RWPE2 (cell line): ENCODE measurements around the gene DAAM1.

Experiments used
- ATAC-seq: fragments of 200-7000 bp; cut with Tn5 transposase; 3 replicates; pipeline ENCODE4 v1.9.1; 2021; ENCODE audit warnings: low read depth
- DNase-seq: peaks from one replicate; pipeline ENCODE4 v3.0.0-alpha.2; 2020; ENCODE audit warnings: low spot score
- H3K27ac ChIP-seq: fragments of 450-650 bp; 2 replicates; pipeline ENCODE4 v1.5.1; 2017; ENCODE audit warnings: mild to moderate bottlenecking; ENCODE audit not compliant: poor library complexity, severe bottlenecking
- H3K27me3 ChIP-seq: fragments of 250-450 bp; sonication (Bioruptor Pico); 2 replicates; pipeline ENCODE4 v1.5.1; 2021; ENCODE audit warnings: mild to moderate bottlenecking, moderate library complexity; ENCODE audit not compliant: insufficient read depth, poor library complexity, severe bottlenecking
- H3K36me3 ChIP-seq: fragments of 250-450 bp; sonication (Bioruptor Pico); 2 replicates; pipeline ENCODE4 v1.5.1; 2020; ENCODE audit warnings: low read depth, mild to moderate bottlenecking, moderate library complexity
- H3K4me1 ChIP-seq: fragments of 250-450 bp; sonication (Bioruptor Pico); 2 replicates; pipeline ENCODE4 v1.5.1; 2021; ENCODE audit warnings: mild to moderate bottlenecking, moderate library complexity; ENCODE audit not compliant: insufficient read depth, poor library complexity, severe bottlenecking
- H3K4me3 ChIP-seq: fragments of 250-450 bp; sonication (Bioruptor Pico); 2 replicates; pipeline ENCODE4 v1.5.1; 2021; ENCODE audit warnings: mild to moderate bottlenecking, moderate library complexity; ENCODE audit not compliant: severe bottlenecking
- H3K9me3 ChIP-seq: fragments of 250-450 bp; sonication (Bioruptor Pico); 2 replicates; pipeline ENCODE4 v1.5.1; 2021; ENCODE audit warnings: mild to moderate bottlenecking, moderate library complexity; ENCODE audit not compliant: severe bottlenecking
- CTCF ChIP-seq: fragments of 450-650 bp; IDR thresholded peaks from one replicate; pipeline ENCODE4 v1.5.1; 2017; ENCODE audit warnings: mild to moderate bottlenecking, moderate library complexity; ENCODE audit not compliant: poor library complexity, severe bottlenecking

DAAM1 gene

GRCh38 chr14:59333235-59333634, 144.8 kb downstream of the DAAM1 start:
- no peak for DNase-seq
- ATAC-seq = no peak
- H3K36me3 ChIP-seq = peaks cover 17% of the 10 kb centered on the region

GRCh38 chr14:59333668-59334067, 145.2 kb downstream of the DAAM1 start:
- peaks cover 28% of the 10 kb centered on the region for H3K4me1 ChIP-seq
- ATAC-seq = peak; percentile 86

More at GRCh38 chr14:59333235-59333634, 144.8 kb downstream of the DAAM1 start:
- H3K4me1 ChIP-seq = peaks cover 30% of the 10 kb centered on the region
- no peaks in the 10 kb centered on the region for H3K9me3 ChIP-seq
- no peak overlapping the region for H3K27ac ChIP-seq
- no peak overlapping the region for H3K4me3 ChIP-seq
- no peaks in the 10 kb centered on the region for H3K27me3 ChIP-seq
- no peak for TF ChIP-seq CTCF

GRCh38 chr14:59334253-59334652, 145.8 kb downstream of the DAAM1 start:
- no peak for DNase-seq
- Histone ChIP-seq H3K9me3 (no peaks in the 10 kb centered on the region), H3K27ac (no peak overlapping the region), H3K36me3 (peaks cover 16% of the 10 kb centered on the region; the same call in 1 of the 2 replicates), H3K4me1 (peaks cover 25% of the 10 kb centered on the region), H3K27me3 (no peaks in the 10 kb centered on the region), H3K4me3 (no peak overlapping the region)
- no peak for ATAC-seq
- no peak for TF ChIP-seq CTCF

More at GRCh38 chr14:59333668-59334067, 145.2 kb downstream of the DAAM1 start:
- Histone ChIP-seq H3K27ac (no peak overlapping the region), H3K27me3 (no peaks in the 10 kb centered on the region), H3K4me3 (no peak overlapping the region), H3K36me3 (peaks cover 16% of the 10 kb centered on the region; the same call in 1 of the 2 replicates), H3K9me3 (no peaks in the 10 kb centered on the region)
- no peak for TF ChIP-seq CTCF
- DNase-seq = no peak

GRCh38 chr14:59336098-59336497, 147.6 kb downstream of the DAAM1 start:
- no peak for TF ChIP-seq CTCF
- peak; percentile 25; the same call in 1 of the 3 replicates for ATAC-seq
- no peak for DNase-seq
- peaks cover 14% of the 10 kb centered on the region; the same call in 1 of the 2 replicates for H3K36me3 ChIP-seq
- no peak overlapping the region for H3K27ac ChIP-seq
- H3K27me3 ChIP-seq = no peaks in the 10 kb centered on the region
- peaks cover 25% of the 10 kb centered on the region for H3K4me1 ChIP-seq
- no peaks in the 10 kb centered on the region for H3K9me3 ChIP-seq
- H3K4me3 ChIP-seq = no peak overlapping the region

- H3K9me3 ChIP-seq = no peaks in the 10 kb centered on the region
- TF ChIP-seq CTCF = no peak
- peaks cover 10% of the 10 kb centered on the region; the same call in 1 of the 2 replicates for H3K36me3 ChIP-seq
- no peak for DNase-seq
- ATAC-seq = no peak
- H3K4me1 ChIP-seq = peaks cover 26% of the 10 kb centered on the region
- no peaks in the 10 kb centered on the region for H3K27me3 ChIP-seq
- H3K4me3 ChIP-seq = no peak overlapping the region
- H3K27ac ChIP-seq = peak overlapping the region; percentile 4
These were observed 148.2 kb downstream of the DAAM1 start for GRCh38 chr14:59336706-59337105.
